Liver (tissue), 3 donors: ENCODE data around the gene ARHGAP33.

Source experiments
- EGR1 ChIP-seq, 2 donors: IDR thresholded peaks; 2 replicates each; pipeline ENCODE4 v1.6.1; 2016 to 2018; ENCODE audit warnings: antibody characterized with exemption in 2 of 2, low read depth in 2 of 2
- FOXA1 ChIP-seq: IDR thresholded peaks from 2 replicates; pipeline ENCODE4 v1.6.1; 2016; ENCODE audit warnings: antibody characterized with exemption
- GABPA ChIP-seq, 2 donors: IDR thresholded peaks in 1 of 2; conservative IDR thresholded peaks in 1 of 2; 2 replicates each; pipeline ENCODE4 v1.6.1; 2016; ENCODE audit warnings: antibody characterized with exemption in 2 of 2, mild to moderate bottlenecking in 1 of 2, moderate library complexity in 1 of 2
- JUND ChIP-seq, 2 donors: IDR thresholded peaks; 2 replicates each; pipeline ENCODE4 v1.6.1; 2016; ENCODE audit warnings: antibody characterized with exemption in 2 of 2
- NR2F2 ChIP-seq: IDR thresholded peaks from 2 replicates; pipeline ENCODE4 v1.6.1; 2016; ENCODE audit warnings: antibody characterized with exemption
- RAD21 ChIP-seq, 2 donors: IDR thresholded peaks; 2 replicates each; pipeline ENCODE4 v1.6.1; 2016; ENCODE audit warnings: antibody characterized with exemption in 2 of 2, mild to moderate bottlenecking in 2 of 2
- TAF1 ChIP-seq: conservative IDR thresholded peaks from 2 replicates; pipeline ENCODE4 v1.6.1; 2016; ENCODE audit warnings: antibody characterized with exemption, mild to moderate bottlenecking
- YY1 ChIP-seq: IDR thresholded peaks from 2 replicates; pipeline ENCODE4 v1.6.1; 2016; ENCODE audit warnings: antibody characterized with exemption, mild to moderate bottlenecking
- TF ChIP-seq, protein P1 (sequence below): IDR thresholded peaks from 2 replicates; pipeline ENCODE4 v1.6.1; 2016; ENCODE audit warnings: antibody characterized with exemption, mild to moderate bottlenecking
- TF ChIP-seq, protein P2 (sequence below): fragments of 150-350 bp; IDR thresholded peaks from 2 replicates; pipeline ENCODE4 v1.5.1; 2017; ENCODE audit warnings: improper control_type of control experiment, low read depth, low read length; ENCODE audit not compliant: missing input control
- TF ChIP-seq, protein P3 (sequence below): IDR thresholded peaks from 2 replicates; pipeline ENCODE4 v1.6.1; 2016; ENCODE audit warnings: antibody characterized with exemption
- donor health status: healthy.
- donor health status: healthy.

DNA sequence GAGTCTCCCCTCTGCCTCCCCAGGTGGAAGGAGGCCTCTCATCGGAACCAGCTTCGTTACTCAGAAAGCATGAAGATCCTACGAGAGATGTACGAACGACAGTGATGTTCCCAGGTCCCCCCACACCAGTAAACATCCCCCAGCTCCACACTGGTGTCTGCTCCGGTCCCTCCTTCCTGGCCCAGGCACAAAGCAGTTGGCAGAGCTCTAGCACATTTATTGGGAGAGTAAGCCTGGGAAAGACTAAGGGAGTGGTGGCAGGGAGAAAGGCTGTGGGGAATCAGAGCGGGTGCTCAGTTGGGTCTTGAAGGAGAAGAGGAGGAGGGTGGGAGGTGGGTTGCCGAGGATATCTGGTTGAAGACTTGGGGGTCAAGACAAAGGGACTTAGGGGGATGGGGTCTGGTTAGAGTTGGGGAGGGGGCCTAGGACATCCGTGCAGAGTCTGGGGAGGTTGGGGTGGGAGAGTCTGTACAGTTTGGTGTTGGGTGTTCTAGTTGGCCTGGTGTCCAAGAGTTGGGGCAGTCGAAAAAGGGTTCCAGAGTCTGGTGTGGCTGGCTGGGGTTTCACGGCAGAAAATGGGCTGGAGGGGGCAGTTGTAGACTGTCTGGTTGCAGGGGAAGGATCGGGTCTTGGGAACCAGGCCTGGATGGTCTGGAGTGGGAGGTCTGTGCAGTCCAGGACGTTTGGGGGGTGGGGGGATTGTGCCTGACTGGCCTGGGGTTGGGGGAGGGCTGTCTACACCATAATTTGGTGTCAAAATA is 20.8 kb upstream of the ARHGAP33 start:
- TF ChIP-seq GABPA (IDR thresholded peaks at IDR 0.05 in 1 of 2, conservative IDR thresholded peaks at IDR 0.05 in 1 of 2) = no peak
- TF ChIP-seq YY1 = no peak
- TF ChIP-seq, protein P1, sequence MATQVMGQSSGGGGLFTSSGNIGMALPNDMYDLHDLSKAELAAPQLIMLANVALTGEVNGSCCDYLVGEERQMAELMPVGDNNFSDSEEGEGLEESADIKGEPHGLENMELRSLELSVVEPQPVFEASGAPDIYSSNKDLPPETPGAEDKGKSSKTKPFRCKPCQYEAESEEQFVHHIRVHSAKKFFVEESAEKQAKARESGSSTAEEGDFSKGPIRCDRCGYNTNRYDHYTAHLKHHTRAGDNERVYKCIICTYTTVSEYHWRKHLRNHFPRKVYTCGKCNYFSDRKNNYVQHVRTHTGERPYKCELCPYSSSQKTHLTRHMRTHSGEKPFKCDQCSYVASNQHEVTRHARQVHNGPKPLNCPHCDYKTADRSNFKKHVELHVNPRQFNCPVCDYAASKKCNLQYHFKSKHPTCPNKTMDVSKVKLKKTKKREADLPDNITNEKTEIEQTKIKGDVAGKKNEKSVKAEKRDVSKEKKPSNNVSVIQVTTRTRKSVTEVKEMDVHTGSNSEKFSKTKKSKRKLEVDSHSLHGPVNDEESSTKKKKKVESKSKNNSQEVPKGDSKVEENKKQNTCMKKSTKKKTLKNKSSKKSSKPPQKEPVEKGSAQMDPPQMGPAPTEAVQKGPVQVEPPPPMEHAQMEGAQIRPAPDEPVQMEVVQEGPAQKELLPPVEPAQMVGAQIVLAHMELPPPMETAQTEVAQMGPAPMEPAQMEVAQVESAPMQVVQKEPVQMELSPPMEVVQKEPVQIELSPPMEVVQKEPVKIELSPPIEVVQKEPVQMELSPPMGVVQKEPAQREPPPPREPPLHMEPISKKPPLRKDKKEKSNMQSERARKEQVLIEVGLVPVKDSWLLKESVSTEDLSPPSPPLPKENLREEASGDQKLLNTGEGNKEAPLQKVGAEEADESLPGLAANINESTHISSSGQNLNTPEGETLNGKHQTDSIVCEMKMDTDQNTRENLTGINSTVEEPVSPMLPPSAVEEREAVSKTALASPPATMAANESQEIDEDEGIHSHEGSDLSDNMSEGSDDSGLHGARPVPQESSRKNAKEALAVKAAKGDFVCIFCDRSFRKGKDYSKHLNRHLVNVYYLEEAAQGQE = no peak
- no peak for TF ChIP-seq RAD21 (IDR thresholded peaks at IDR 0.05)
- TF ChIP-seq, protein P2, sequence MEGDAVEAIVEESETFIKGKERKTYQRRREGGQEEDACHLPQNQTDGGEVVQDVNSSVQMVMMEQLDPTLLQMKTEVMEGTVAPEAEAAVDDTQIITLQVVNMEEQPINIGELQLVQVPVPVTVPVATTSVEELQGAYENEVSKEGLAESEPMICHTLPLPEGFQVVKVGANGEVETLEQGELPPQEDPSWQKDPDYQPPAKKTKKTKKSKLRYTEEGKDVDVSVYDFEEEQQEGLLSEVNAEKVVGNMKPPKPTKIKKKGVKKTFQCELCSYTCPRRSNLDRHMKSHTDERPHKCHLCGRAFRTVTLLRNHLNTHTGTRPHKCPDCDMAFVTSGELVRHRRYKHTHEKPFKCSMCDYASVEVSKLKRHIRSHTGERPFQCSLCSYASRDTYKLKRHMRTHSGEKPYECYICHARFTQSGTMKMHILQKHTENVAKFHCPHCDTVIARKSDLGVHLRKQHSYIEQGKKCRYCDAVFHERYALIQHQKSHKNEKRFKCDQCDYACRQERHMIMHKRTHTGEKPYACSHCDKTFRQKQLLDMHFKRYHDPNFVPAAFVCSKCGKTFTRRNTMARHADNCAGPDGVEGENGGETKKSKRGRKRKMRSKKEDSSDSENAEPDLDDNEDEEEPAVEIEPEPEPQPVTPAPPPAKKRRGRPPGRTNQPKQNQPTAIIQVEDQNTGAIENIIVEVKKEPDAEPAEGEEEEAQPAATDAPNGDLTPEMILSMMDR = no peak
- no peak for TF ChIP-seq FOXA1
- TF ChIP-seq JUND (IDR thresholded peaks at IDR 0.05) = no peak
- no peak for TF ChIP-seq EGR1 (IDR thresholded peaks at IDR 0.05; ENCODE audit: low read depth in 2 of 2)
- TF ChIP-seq TAF1 = no peak
- TF ChIP-seq, protein P3, sequence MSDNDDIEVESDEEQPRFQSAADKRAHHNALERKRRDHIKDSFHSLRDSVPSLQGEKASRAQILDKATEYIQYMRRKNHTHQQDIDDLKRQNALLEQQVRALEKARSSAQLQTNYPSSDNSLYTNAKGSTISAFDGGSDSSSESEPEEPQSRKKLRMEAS = no peak
- TF ChIP-seq NR2F2 = no peak
